Amniotic epithelial cell (primary cell): ENCODE data around the gene PSG5.
"Not testable (repeated sequence)": the region's sequence is repeated elsewhere in the genome, so short reads cannot be mapped to it uniquely, and the experiment has no call there.

Experiments used
- DNase-seq: peaks from one replicate; pipeline ENCODE4 v3.0.0-alpha.2; 2010; ENCODE audit warnings: low read depth

The PSG5 gene

DNA sequence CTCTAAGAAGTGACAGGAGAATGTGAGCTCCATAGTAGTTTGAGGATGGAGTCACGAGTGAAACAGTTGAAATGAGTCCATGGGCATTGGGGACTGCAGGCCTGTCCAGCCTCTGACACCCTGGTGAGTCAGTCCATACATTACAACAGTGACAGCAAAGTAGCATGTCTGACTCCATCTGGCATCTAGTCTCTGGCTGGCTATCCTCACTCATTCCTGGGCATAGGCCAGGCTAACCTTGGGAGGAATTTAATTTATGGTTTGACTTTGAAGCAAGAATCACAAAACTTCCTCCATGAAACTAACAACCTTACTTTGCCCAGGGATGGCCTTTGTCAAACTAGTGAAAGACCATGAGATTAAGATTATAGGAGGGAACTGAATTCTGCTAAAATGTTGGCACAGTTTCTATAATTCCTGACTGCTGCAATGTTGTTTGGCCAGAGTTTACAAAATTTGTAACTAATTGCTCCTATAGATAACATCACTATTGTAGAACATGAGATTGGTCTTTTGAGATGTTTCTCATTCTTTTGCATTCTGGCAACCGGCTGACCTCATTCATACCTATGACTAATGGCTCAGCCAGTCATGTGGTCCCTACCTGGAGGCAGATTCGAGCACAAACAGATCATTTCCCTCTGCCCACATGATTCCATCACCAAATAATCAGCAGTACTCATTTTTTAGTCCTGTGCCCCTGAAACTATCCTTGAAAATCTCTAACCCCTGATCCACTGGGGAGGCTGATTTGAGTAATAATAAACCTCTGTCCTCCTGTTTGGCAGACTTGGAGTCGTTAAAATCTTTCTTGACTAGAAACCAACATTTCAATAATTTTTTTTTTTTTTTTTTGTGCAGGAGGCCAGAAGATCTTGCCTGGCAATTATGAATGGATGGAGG is 4.2 kb downstream of the PSG5 start:
- peak; percentile 76 for DNase-seq

GRCh38 chr19:43179569-43180147 is 6.7 kb downstream of the PSG5 start:
- DNase-seq = not testable (repeated sequence)

DNA sequence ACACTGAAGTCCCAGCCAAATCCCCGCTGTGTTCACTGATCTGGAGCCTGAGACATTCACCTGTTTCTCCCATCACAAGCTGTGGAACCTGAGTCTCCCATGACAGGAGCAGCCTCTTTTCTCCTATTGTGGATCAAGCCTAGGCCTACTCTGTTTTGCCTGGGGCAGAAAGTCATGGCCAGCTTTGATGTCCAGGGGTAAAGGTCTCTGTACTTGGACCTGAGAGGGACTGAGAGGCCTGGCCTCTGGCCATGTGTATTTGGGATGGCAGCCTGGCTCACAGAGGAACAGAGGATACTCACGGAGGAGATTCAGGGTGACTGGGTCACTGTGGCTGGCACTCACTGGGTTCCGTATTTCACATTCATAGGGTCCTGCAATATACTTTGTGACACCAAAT is 7.8 kb downstream of the PSG5 start:
- DNase-seq = not testable (repeated sequence)

GRCh38 chr19:43165906-43166305 is 20.4 kb downstream of the PSG5 start:
- DNase-seq = not testable (repeated sequence)

GRCh38 chr19:43163135-43163534 is 23.2 kb downstream of the PSG5 start:
- DNase-seq = not testable (repeated sequence)

DNA sequence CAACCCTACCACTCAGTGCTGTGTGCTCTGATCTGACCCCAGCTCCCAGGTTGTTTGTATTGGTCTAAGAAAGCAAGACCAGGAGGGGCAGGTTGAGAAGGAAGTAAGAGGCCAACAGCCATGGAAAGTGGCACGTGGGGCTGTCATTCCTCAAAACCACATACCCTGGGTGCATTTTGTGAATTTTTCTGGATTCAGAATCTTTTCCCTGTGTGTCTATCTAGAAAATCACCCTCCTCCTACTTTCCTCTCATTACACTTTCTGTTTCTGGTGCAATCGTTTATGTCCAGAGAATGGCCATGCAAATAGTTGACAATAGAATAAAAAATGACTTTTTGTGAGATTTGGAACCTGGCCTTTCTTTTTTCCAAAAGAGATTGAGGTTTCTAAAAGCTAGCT is 24.1 kb downstream of the PSG5 start:
- not testable (repeated sequence) for DNase-seq

GRCh38 chr19:43152214-43152613 is 34.1 kb downstream of the PSG5 start:
- peak; percentile 65 for DNase-seq

DNA sequence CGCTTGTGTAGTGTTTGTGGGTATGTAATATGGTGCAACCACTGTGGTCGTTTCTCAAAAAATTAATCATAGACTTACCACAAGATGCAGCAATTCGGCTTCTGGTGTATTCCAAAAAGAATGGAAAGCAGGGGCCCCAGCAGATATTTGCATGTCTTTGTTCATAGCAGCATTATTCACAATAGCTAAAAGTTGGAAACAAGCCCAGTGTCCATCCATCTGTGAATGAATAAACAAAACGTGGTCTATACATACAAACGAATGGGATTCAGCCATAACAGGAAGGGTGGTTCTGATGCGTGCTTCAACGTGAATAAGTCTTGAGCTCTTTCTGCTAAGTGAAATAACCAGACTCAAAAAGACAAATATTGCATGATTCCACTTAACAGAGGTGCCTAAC is 36.5 kb downstream of the PSG5 start:
- DNase-seq = peak; percentile 89

GRCh38 chr19:43148233-43148632 is 38.1 kb downstream of the PSG5 start:
- DNase-seq = peak; percentile 83

DNA sequence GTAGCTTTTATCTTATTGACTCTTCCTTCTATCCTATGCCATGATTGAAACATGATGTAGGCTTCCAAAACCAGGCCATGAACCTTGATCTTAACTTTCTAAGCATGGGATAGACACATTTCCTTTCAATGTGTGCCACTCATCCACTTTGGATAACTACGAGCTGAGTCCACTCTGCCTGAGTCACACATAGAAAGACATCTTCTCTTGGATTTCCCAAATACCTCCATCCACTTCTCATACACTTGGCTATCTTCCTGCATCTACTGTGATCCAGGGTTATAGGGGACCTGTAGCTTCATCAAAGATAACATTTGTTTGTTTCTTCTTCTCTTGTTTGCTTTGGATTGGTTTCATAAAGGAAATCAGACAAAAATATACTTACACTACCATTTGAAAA is 44.6 kb downstream of the PSG5 start:
- not testable (repeated sequence) for DNase-seq

DNA sequence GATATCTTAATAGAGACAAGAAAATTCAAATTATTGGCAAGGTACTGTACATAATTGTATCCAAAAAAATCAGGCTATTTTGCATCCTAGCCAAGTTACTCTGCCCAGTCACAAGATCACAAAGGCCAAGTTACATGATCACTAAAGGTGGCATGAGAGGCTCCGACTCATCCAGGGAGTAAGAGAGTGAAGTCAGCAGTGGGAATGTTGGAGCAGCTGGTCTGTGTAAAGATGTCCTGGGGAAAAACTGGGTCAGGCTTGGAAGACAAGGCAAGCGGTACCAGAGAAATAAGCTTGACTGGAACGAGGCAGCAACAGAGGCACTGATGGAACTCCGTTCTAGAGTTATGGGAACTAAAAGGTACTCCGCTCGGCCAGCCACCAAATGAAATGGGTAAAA is 53.6 kb downstream of the PSG5 start:
- peak; percentile 12 for DNase-seq

DNA sequence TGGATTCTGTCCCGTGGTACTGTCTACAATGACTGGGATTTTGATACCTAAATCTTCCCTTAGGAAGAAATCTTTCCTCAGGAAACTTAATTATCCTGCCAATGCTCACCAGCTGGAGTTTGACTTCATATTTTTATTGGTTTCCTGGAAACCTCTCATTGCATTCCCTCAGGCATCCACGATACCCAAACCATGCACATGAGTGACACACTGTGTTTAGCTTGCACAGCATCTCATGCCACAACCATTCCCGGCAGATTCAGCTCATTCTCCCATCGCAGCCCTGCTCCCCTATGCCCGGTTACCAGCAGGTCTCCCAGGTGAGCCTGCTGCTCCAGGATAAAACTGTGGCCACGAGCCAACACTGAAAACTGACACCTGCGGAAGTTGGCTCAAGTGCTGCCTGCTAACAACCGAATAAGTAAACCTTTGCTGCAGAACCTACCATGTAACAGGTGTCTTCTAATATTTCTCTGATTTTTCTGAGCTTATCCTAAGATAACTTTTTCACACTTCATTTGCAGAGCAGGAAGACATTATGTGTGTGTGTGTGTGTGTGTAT is 55.0 kb downstream of the PSG5 start:
- DNase-seq = not testable (repeated sequence)

DNA sequence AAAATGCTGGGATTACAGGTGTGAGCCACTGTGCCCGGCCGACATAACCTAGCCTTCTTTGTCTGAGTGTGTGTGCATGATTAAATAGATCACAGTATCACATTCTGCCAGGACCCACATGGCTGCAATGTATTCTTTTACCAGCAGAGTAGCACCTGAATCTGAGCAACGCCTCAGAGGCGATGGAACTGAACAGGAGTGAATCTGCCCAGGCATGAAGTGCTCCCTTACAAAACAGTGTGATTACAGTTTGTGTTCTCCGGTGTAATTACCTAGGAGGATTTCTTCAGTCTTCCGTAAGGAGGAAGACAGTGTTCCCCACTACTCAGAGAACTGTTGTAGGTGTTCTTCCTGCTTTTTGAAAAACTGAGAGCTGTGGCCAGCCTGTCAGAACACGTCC is 57.1 kb downstream of the PSG5 start:
- DNase-seq = not testable (repeated sequence)

DNA sequence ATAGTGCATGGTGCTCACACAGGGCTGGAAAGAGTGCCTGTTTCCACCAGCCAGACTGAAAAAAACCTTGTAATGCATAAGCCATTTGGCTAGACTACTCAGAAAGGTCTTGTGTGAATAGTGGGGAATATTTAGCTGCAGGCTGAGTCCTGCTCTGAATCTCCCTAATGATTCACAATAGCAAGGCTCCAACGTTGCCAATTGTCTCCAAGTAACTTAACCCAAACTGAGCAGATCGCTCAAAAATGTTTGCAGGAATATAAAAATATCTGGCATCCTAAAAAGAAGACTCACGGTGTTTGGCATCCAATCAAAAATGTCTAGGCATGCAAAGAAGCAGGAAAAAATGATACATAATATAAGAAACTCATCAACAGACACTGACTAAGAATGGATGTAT is 59.0 kb downstream of the PSG5 start:
- peak; percentile 57 for DNase-seq

GRCh38 chr19:43126720-43127119 is 59.6 kb downstream of the PSG5 start:
- DNase-seq = no peak

- no peak for DNase-seq
Observed at GRCh38 chr19:43124360-43124759, 62.0 kb downstream of the PSG5 start.

- peak; percentile 95 for DNase-seq
Observed at GRCh38 chr19:43120433-43121026, 65.8 kb downstream of the PSG5 start.

DNA sequence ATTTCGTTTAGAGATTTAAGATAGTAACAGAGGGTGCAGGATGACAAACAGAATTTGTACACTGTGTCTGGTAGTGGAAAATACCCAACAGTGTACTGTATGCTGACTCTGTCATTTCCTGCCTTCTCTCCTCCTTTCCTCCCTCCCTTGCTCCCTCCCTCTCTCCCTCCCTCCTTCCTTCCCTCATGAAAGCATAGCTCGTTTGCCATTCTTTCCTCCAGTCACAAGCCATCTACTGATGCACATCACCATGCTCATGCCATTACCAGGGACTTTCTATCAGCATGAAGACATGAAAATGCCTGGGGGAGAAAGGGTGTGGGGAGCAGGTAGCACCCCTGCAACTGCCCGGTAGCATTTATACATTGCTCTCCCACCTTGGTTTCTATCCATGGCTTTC is 66.8 kb downstream of the PSG5 start:
- peak; percentile 13 for DNase-seq
